Liver (tissue), 9 donors: ENCODE measurements around the gene VWDE. TPM values are rescaled to one million over a fixed set of nuclear protein-coding genes. Genes with fewer than 3 reads are reported as not detected.

Experiments used
- DNase-seq: peaks from one replicate; pipeline ENCODE4 v3.0.0-alpha.2; 2017; ENCODE audit warnings: low spot score
- H3K27ac ChIP-seq, 2 donors: one replicate each; pipeline ENCODE4 v1.7.0; 2013; ENCODE audit warnings: inconsistent platforms in 2 of 2, low read length in 2 of 2, control low read depth in 1 of 2, low read depth in 1 of 2, mild to moderate bottlenecking in 1 of 2
- H3K27me3 ChIP-seq, 4 donors: one replicate each; pipeline versions ENCODE4 v1.6.1 to v1.7.0; 2013; ENCODE audit warnings: low read length in 3 of 4, inconsistent platforms in 1 of 4, mild to moderate bottlenecking in 1 of 4, moderate library complexity in 1 of 4; ENCODE audit not compliant: control insufficient read depth in 4 of 4, insufficient read depth in 4 of 4
- H3K36me3 ChIP-seq, 4 donors: one replicate each; pipeline versions ENCODE4 v1.6.1 to v1.7.0; 2013; ENCODE audit warnings: low read length in 3 of 4, mild to moderate bottlenecking in 3 of 4, low read depth in 1 of 4, moderate library complexity in 1 of 4; ENCODE audit not compliant: control insufficient read depth in 4 of 4, insufficient read depth in 3 of 4
- H3K4me1 ChIP-seq, 4 donors: one replicate each; pipeline versions ENCODE4 v1.6.1 to v1.7.0; 2013; ENCODE audit warnings: low read length in 3 of 4, mild to moderate bottlenecking in 3 of 4, moderate library complexity in 1 of 4; ENCODE audit not compliant: control insufficient read depth in 4 of 4, insufficient read depth in 4 of 4
- H3K4me3 ChIP-seq, 3 donors: one replicate each; pipeline versions ENCODE4 v1.6.1 to v1.7.0; 2013; ENCODE audit warnings: low read length in 3 of 3, control low read depth in 1 of 3, low read depth in 1 of 3, mild to moderate bottlenecking in 1 of 3
- H3K9ac ChIP-seq, 2 donors: one replicate each; pipeline ENCODE4 v1.7.0; 2013; ENCODE audit warnings: low read length in 2 of 2, mild to moderate bottlenecking in 2 of 2, moderate library complexity in 2 of 2, control low read depth in 1 of 2, low read depth in 1 of 2
- H3K9me3 ChIP-seq, 4 donors: one replicate each; pipeline versions ENCODE4 v1.6.1 to v1.7.0; 2013; ENCODE audit warnings: low read length in 3 of 4; ENCODE audit not compliant: control insufficient read depth in 4 of 4
- CTCF ChIP-seq: fragments of 150-350 bp; IDR thresholded peaks from 2 replicates; pipeline ENCODE4 v1.5.1; 2017; ENCODE audit warnings: improper control_type of control experiment, low read depth, low read length; ENCODE audit not compliant: missing input control
- EGR1 ChIP-seq, 2 donors: IDR thresholded peaks; 2 replicates each; pipeline ENCODE4 v1.6.1; 2016 to 2018; ENCODE audit warnings: antibody characterized with exemption in 2 of 2, low read depth in 2 of 2
- FOXA1 ChIP-seq: IDR thresholded peaks from 2 replicates; pipeline ENCODE4 v1.6.1; 2016; ENCODE audit warnings: antibody characterized with exemption
- GABPA ChIP-seq, 2 donors: IDR thresholded peaks in 1 of 2; conservative IDR thresholded peaks in 1 of 2; 2 replicates each; pipeline ENCODE4 v1.6.1; 2016; ENCODE audit warnings: antibody characterized with exemption in 2 of 2, mild to moderate bottlenecking in 1 of 2, moderate library complexity in 1 of 2
- HNF4A ChIP-seq, 2 donors: conservative IDR thresholded peaks; 2 replicates each; pipeline ENCODE4 v1.6.1; 2016; ENCODE audit warnings: antibody characterized with exemption in 2 of 2, mild to moderate bottlenecking in 2 of 2
- HNF4G ChIP-seq: IDR thresholded peaks from 2 replicates; pipeline ENCODE4 v1.6.1; 2016; ENCODE audit warnings: antibody characterized with exemption
- JUND ChIP-seq, 2 donors: IDR thresholded peaks; 2 replicates each; pipeline ENCODE4 v1.6.1; 2016; ENCODE audit warnings: antibody characterized with exemption in 2 of 2
- NR2F2 ChIP-seq: IDR thresholded peaks from 2 replicates; pipeline ENCODE4 v1.6.1; 2016; ENCODE audit warnings: antibody characterized with exemption
- RAD21 ChIP-seq, 2 donors: IDR thresholded peaks; 2 replicates each; pipeline ENCODE4 v1.6.1; 2016; ENCODE audit warnings: antibody characterized with exemption in 2 of 2, mild to moderate bottlenecking in 2 of 2
- REST ChIP-seq: IDR thresholded peaks from 2 replicates; pipeline ENCODE4 v1.6.1; 2016; ENCODE audit warnings: antibody characterized with exemption, mild to moderate bottlenecking
- RXRA ChIP-seq, 2 donors: IDR thresholded peaks; 2 replicates each; pipeline ENCODE4 v1.6.1; 2017 to 2018; ENCODE audit warnings: antibody characterized with exemption in 2 of 2, mild to moderate bottlenecking in 1 of 2
- SP1 ChIP-seq: IDR thresholded peaks from 2 replicates; pipeline ENCODE4 v1.6.1; 2018; ENCODE audit warnings: antibody characterized with exemption, mild to moderate bottlenecking
- TAF1 ChIP-seq: conservative IDR thresholded peaks from 2 replicates; pipeline ENCODE4 v1.6.1; 2016; ENCODE audit warnings: antibody characterized with exemption, mild to moderate bottlenecking
- YY1 ChIP-seq: IDR thresholded peaks from 2 replicates; pipeline ENCODE4 v1.6.1; 2016; ENCODE audit warnings: antibody characterized with exemption, mild to moderate bottlenecking
- whole genome bisulfite sequencing: extraction: QIAGEN DNeasy Blood & Tissue Kit; methylation state at CpG from one replicate; pipeline ENCODE4 v1.1.7; 2013; 5-methylcytosine and 5-hydroxymethylcytosine counted together
- polyA plus RNA-seq, 2 donors: library from polyadenylated mRNA; stranded (reverse) in 1 of 2; unstranded in 1 of 2; fragments of 200-250 nt in 1 of 2; fragments of >200 nt in 1 of 2; fragmentation: Nextera tagmentation in 1 of 2; extraction: Ambion mirVana in 1 of 2; gene quantifications; one replicate each; pipeline versions ENCODE4 v1.2.1 to v1.2.3, GENCODE V29; 2013 to 2015
- total RNA-seq, 2 donors: library from RNA; depleted of rRNA; stranded (reverse); fragments of >200 nt; gene quantifications; one replicate each; pipeline ENCODE4 v1.2.3, GENCODE V29; 2014
- TF ChIP-seq, protein P1 (sequence below): IDR thresholded peaks from 2 replicates; pipeline ENCODE4 v1.6.1; 2016; ENCODE audit warnings: antibody characterized with exemption
- TF ChIP-seq, protein P2 (sequence below): IDR thresholded peaks from 2 replicates; pipeline ENCODE4 v1.6.1; 2016; ENCODE audit warnings: antibody characterized with exemption
- donor health status: healthy.
- donor health status: healthy.
- donor health status: healthy.
- donor health status: healthy.
- donor health status: healthy.

The VWDE gene
- total and polyA plus RNA-seq, 4 donors: 0.05 to 0.59 (median 0.12) TPM

- TF ChIP-seq RXRA (IDR thresholded peaks at IDR 0.05) (no peak), REST (no peak), RAD21 (IDR thresholded peaks at IDR 0.05) (no peak), TAF1 (no peak), NR2F2 (no peak), FOXA1 (no peak), EGR1 (IDR thresholded peaks at IDR 0.05; ENCODE audit: low read depth in 2 of 2) (no peak), GABPA (IDR thresholded peaks at IDR 0.05 in 1 of 2, conservative IDR thresholded peaks at IDR 0.05 in 1 of 2) (no peak)
- TF ChIP-seq, protein P1, sequence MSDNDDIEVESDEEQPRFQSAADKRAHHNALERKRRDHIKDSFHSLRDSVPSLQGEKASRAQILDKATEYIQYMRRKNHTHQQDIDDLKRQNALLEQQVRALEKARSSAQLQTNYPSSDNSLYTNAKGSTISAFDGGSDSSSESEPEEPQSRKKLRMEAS: no peak
- peaks cover 0 to 7% (median 2%) of the 10 kb centered on the region in 4 donors for H3K9me3 ChIP-seq
- H3K9ac ChIP-seq: no peak overlapping the region
- no peak overlapping the region for H3K27ac ChIP-seq
- no peaks in the 10 kb centered on the region for H3K4me1 ChIP-seq
- no peak for DNase-seq
- WGBS: 83% methylated on average over 4 of the region's 4 CpGs
- H3K4me3 ChIP-seq: no peak overlapping the region
- no peaks in the 10 kb centered on the region for H3K36me3 ChIP-seq
- H3K27me3 ChIP-seq: no peaks in the 10 kb centered on the region
These were observed 103.2 kb downstream of the VWDE start for GRCh38 chr7:12300415-12300814.

DNA sequence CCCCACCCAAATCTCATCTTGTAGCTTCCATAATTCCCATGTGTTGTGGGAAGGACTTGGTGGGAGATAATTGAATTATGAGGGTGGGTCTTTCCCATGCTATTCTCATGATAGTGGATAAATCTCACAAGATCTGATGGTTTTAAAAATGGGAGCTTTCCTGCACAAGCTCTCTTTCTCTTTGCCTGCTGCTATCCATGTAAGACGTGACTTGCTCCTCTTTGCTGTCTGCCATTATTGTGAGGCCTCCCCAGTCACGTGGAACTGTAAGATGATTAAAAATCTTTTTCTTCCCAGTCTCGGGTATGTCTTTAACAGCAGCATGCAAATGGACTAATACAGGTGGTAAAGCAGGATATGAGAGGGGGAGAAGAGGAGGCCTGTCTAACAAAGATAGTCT, 104.3 kb downstream of the VWDE start:
- Histone ChIP-seq H3K9me3 (peaks cover 0 to 7% (median 2%) of the 10 kb centered on the region in 4 donors), H3K27me3 (no peaks in the 10 kb centered on the region), H3K36me3 (no peaks in the 10 kb centered on the region), H3K9ac (no peak overlapping the region), H3K4me3 (no peak overlapping the region), H3K4me1 (no peaks in the 10 kb centered on the region), H3K27ac (no peak overlapping the region)
- DNase-seq: no peak
- WGBS: 74% methylated on average over 3 of the region's 3 CpGs
- TF ChIP-seq TAF1: no peak
- TF ChIP-seq HNF4G: no peak
- TF ChIP-seq HNF4A (conservative IDR thresholded peaks at IDR 0.05): no peak
- TF ChIP-seq EGR1 (IDR thresholded peaks at IDR 0.05; ENCODE audit: low read depth in 2 of 2): no peak
- no peak for TF ChIP-seq FOXA1
- TF ChIP-seq YY1: no peak
- TF ChIP-seq RAD21 (IDR thresholded peaks at IDR 0.05): no peak
- TF ChIP-seq SP1: no peak

DNA sequence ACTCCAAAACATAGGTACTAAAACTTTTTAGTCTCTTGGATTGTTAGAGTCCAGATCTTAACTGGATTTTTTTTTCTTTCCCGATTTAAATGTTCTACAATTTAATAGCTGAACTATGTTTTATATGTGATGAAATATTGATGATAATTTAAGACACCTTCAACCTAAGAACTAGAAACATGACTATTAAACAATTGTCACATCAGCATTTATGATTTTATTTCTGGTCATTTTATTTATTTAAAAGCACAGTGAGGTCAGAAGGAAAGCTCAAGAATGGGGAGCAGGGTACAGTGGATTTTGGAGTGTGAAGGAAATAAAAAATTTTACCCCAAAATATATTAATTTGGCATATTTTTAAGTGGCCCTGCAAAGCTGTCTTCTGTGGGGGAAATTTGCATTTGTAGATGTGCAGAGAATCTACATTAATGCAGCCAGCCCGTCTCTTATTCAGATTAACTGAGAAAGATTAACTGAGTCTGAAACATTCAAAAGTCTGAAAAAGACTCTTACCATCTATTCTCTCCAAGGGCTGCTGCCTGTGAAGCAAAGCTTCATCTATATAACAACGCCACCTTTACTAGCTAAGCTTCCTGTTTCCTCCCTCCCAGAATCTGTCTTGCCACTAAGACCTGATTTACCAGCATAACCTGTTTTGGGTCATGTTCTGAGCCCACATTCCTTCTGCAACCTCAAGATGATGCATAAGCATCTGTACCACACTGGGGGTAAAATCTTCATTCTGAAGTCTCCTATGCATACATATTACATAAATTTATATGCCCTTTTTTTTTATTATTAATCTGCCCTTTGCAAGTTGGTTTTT, 106.2 kb downstream of the VWDE start:
- Histone ChIP-seq H3K27ac (no peak overlapping the region), H3K9ac (no peak overlapping the region), H3K4me3 (no peak overlapping the region), H3K9me3 (peaks cover 0 to 7% (median 2%) of the 10 kb centered on the region in 4 donors), H3K36me3 (no peaks in the 10 kb centered on the region), H3K4me1 (no peaks in the 10 kb centered on the region), H3K27me3 (peaks cover 0 to 2% (median 0%) of the 10 kb centered on the region in 4 donors)
- 82% methylated on average over 3 of the region's 3 CpGs for WGBS
- DNase-seq: no peak
- TF ChIP-seq SP1: no peak
- TF ChIP-seq HNF4A (conservative IDR thresholded peaks at IDR 0.05): no peak
- TF ChIP-seq CTCF: no peak
- TF ChIP-seq EGR1 (IDR thresholded peaks at IDR 0.05; ENCODE audit: low read depth in 2 of 2): no peak
- TF ChIP-seq, protein P2, sequence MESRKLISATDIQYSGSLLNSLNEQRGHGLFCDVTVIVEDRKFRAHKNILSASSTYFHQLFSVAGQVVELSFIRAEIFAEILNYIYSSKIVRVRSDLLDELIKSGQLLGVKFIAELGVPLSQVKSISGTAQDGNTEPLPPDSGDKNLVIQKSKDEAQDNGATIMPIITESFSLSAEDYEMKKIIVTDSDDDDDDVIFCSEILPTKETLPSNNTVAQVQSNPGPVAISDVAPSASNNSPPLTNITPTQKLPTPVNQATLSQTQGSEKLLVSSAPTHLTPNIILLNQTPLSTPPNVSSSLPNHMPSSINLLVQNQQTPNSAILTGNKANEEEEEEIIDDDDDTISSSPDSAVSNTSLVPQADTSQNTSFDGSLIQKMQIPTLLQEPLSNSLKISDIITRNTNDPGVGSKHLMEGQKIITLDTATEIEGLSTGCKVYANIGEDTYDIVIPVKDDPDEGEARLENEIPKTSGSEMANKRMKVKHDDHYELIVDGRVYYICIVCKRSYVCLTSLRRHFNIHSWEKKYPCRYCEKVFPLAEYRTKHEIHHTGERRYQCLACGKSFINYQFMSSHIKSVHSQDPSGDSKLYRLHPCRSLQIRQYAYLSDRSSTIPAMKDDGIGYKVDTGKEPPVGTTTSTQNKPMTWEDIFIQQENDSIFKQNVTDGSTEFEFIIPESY: no peak
- no peak for TF ChIP-seq FOXA1
- TF ChIP-seq JUND (IDR thresholded peaks at IDR 0.05): no peak
